Measurements from ENCODE around the gene APRT.

Gene APRT

GRCh38 chr16:88837806-88838205, 26.1 kb upstream of the APRT start:
- Mint-ChIP-seq H3K27ac (no peak overlapping the region), H3K4me1 (ENCODE audit: low read depth) (no peaks in the 10 kb centered on the region), H3K4me3 (no peak overlapping the region), H3K9me3 (no peaks in the 10 kb centered on the region), H3K36me3 (ENCODE audit: low read depth) (no peaks in the 10 kb centered on the region), H3K27me3 (ENCODE audit: low read depth) (no peaks in the 10 kb centered on the region)
- no peak for DNase-seq (ENCODE audit: low spot score)

GRCh38 chr16:88836791-88837190, 25.1 kb upstream of the APRT start:
- no peak for DNase-seq (ENCODE audit: low spot score)
- Mint-ChIP-seq H3K27me3 (ENCODE audit: low read depth) (no peaks in the 10 kb centered on the region), H3K36me3 (ENCODE audit: low read depth) (no peaks in the 10 kb centered on the region), H3K4me3 (no peak overlapping the region), H3K27ac (no peak overlapping the region), H3K4me1 (ENCODE audit: low read depth) (no peaks in the 10 kb centered on the region), H3K9me3 (no peaks in the 10 kb centered on the region)

GRCh38 chr16:88835818-88836217, 24.1 kb upstream of the APRT start:
- Mint-ChIP-seq H3K27ac (no peak overlapping the region), H3K27me3 (ENCODE audit: low read depth) (no peaks in the 10 kb centered on the region), H3K36me3 (ENCODE audit: low read depth) (no peaks in the 10 kb centered on the region), H3K4me1 (ENCODE audit: low read depth) (no peaks in the 10 kb centered on the region), H3K9me3 (no peaks in the 10 kb centered on the region), H3K4me3 (no peak overlapping the region)
- no peak for DNase-seq (ENCODE audit: low spot score)

- no peaks in the 10 kb centered on the region for H3K9me3 Mint-ChIP-seq
- DNase-seq (ENCODE audit: low spot score), result no peak
- H3K27me3 Mint-ChIP-seq (ENCODE audit: low read depth), result no peaks in the 10 kb centered on the region
- H3K27ac Mint-ChIP-seq, result no peak overlapping the region
- no peak overlapping the region for H3K4me3 Mint-ChIP-seq
- H3K4me1 Mint-ChIP-seq (ENCODE audit: low read depth), result no peaks in the 10 kb centered on the region
- H3K36me3 Mint-ChIP-seq (ENCODE audit: low read depth), result no peaks in the 10 kb centered on the region
These were observed 23.7 kb upstream of the APRT start for GRCh38 chr16:88835383-88835782.

GRCh38 chr16:88834670-88835069, 22.9 kb upstream of the APRT start:
- no peak for DNase-seq (ENCODE audit: low spot score)
- no peaks in the 10 kb centered on the region for H3K36me3 Mint-ChIP-seq (ENCODE audit: low read depth)
- H3K4me1 Mint-ChIP-seq (ENCODE audit: low read depth), result no peaks in the 10 kb centered on the region
- no peak overlapping the region for H3K4me3 Mint-ChIP-seq
- no peaks in the 10 kb centered on the region for H3K9me3 Mint-ChIP-seq
- H3K27me3 Mint-ChIP-seq (ENCODE audit: low read depth), result no peaks in the 10 kb centered on the region
- H3K27ac Mint-ChIP-seq, result no peak overlapping the region

GRCh38 chr16:88833086-88833485, 21.4 kb upstream of the APRT start:
- no peak for DNase-seq (ENCODE audit: low spot score)
- H3K4me3 Mint-ChIP-seq, result no peak overlapping the region
- no peaks in the 10 kb centered on the region for H3K36me3 Mint-ChIP-seq (ENCODE audit: low read depth)
- no peaks in the 10 kb centered on the region for H3K9me3 Mint-ChIP-seq
- H3K4me1 Mint-ChIP-seq (ENCODE audit: low read depth), result no peaks in the 10 kb centered on the region
- H3K27ac Mint-ChIP-seq, result no peak overlapping the region
- no peaks in the 10 kb centered on the region for H3K27me3 Mint-ChIP-seq (ENCODE audit: low read depth)

GRCh38 chr16:88831838-88832237, 20.1 kb upstream of the APRT start:
- Mint-ChIP-seq H3K4me1 (ENCODE audit: low read depth) (no peaks in the 10 kb centered on the region), H3K27ac (no peak overlapping the region), H3K27me3 (ENCODE audit: low read depth) (no peaks in the 10 kb centered on the region), H3K9me3 (no peaks in the 10 kb centered on the region), H3K36me3 (ENCODE audit: low read depth) (no peaks in the 10 kb centered on the region), H3K4me3 (no peak overlapping the region)
- no peak for DNase-seq (ENCODE audit: low spot score)

GRCh38 chr16:88830783-88831182, 19.1 kb upstream of the APRT start:
- no peak for DNase-seq (ENCODE audit: low spot score)
- no peaks in the 10 kb centered on the region for H3K9me3 Mint-ChIP-seq
- H3K27me3 Mint-ChIP-seq (ENCODE audit: low read depth), result no peaks in the 10 kb centered on the region
- no peak overlapping the region for H3K27ac Mint-ChIP-seq
- no peaks in the 10 kb centered on the region for H3K36me3 Mint-ChIP-seq (ENCODE audit: low read depth)
- no peak overlapping the region for H3K4me3 Mint-ChIP-seq
- H3K4me1 Mint-ChIP-seq (ENCODE audit: low read depth), result no peaks in the 10 kb centered on the region

- H3K4me1 Mint-ChIP-seq (ENCODE audit: low read depth), result no peaks in the 10 kb centered on the region
- H3K36me3 Mint-ChIP-seq (ENCODE audit: low read depth), result no peaks in the 10 kb centered on the region
- H3K27ac Mint-ChIP-seq, result no peak overlapping the region
- H3K27me3 Mint-ChIP-seq (ENCODE audit: low read depth), result no peaks in the 10 kb centered on the region
- H3K9me3 Mint-ChIP-seq, result no peaks in the 10 kb centered on the region
- DNase-seq (ENCODE audit: low spot score), result no peak
- no peak overlapping the region for H3K4me3 Mint-ChIP-seq
These were observed 18.5 kb upstream of the APRT start for GRCh38 chr16:88830258-88830657.

GRCh38 chr16:88828711-88829110, 17.0 kb upstream of the APRT start:
- Mint-ChIP-seq H3K27me3 (ENCODE audit: low read depth) (no peaks in the 10 kb centered on the region), H3K4me3 (no peak overlapping the region), H3K36me3 (ENCODE audit: low read depth) (no peaks in the 10 kb centered on the region), H3K9me3 (no peaks in the 10 kb centered on the region), H3K4me1 (ENCODE audit: low read depth) (no peaks in the 10 kb centered on the region), H3K27ac (no peak overlapping the region)
- DNase-seq (ENCODE audit: low spot score), result no peak

- H3K27ac Mint-ChIP-seq, result no peak overlapping the region
- no peak overlapping the region for H3K4me3 Mint-ChIP-seq
- DNase-seq (ENCODE audit: low spot score), result no peak
- H3K36me3 Mint-ChIP-seq (ENCODE audit: low read depth), result no peaks in the 10 kb centered on the region
- H3K9me3 Mint-ChIP-seq, result no peaks in the 10 kb centered on the region
- H3K27me3 Mint-ChIP-seq (ENCODE audit: low read depth), result no peaks in the 10 kb centered on the region
- no peaks in the 10 kb centered on the region for H3K4me1 Mint-ChIP-seq (ENCODE audit: low read depth)
These were observed 16.0 kb upstream of the APRT start for GRCh38 chr16:88827727-88828126.

GRCh38 chr16:88826070-88826840, 14.5 kb upstream of the APRT start:
- Mint-ChIP-seq H3K4me3 (no peak overlapping the region), H3K4me1 (ENCODE audit: low read depth) (no peaks in the 10 kb centered on the region), H3K36me3 (ENCODE audit: low read depth) (no peaks in the 10 kb centered on the region), H3K27ac (no peak overlapping the region), H3K27me3 (ENCODE audit: low read depth) (no peaks in the 10 kb centered on the region), H3K9me3 (no peaks in the 10 kb centered on the region)
- no peak for DNase-seq (ENCODE audit: low spot score)

GRCh38 chr16:88825146-88825545, 13.4 kb upstream of the APRT start:
- H3K4me3 Mint-ChIP-seq, result no peak overlapping the region
- no peaks in the 10 kb centered on the region for H3K27me3 Mint-ChIP-seq (ENCODE audit: low read depth)
- no peak overlapping the region for H3K27ac Mint-ChIP-seq
- no peaks in the 10 kb centered on the region for H3K9me3 Mint-ChIP-seq
- H3K36me3 Mint-ChIP-seq (ENCODE audit: low read depth), result no peaks in the 10 kb centered on the region
- no peaks in the 10 kb centered on the region for H3K4me1 Mint-ChIP-seq (ENCODE audit: low read depth)
- DNase-seq (ENCODE audit: low spot score), result no peak

- DNase-seq (ENCODE audit: low spot score), result no peak
- H3K36me3 Mint-ChIP-seq (ENCODE audit: low read depth), result no peaks in the 10 kb centered on the region
- no peaks in the 10 kb centered on the region for H3K9me3 Mint-ChIP-seq
- no peak overlapping the region for H3K27ac Mint-ChIP-seq
- no peaks in the 10 kb centered on the region for H3K4me1 Mint-ChIP-seq (ENCODE audit: low read depth)
- H3K4me3 Mint-ChIP-seq, result no peak overlapping the region
- H3K27me3 Mint-ChIP-seq (ENCODE audit: low read depth), result no peaks in the 10 kb centered on the region
These were observed 12.7 kb upstream of the APRT start for GRCh38 chr16:88824256-88825077.
